ENCODE measurements around the gene NCR1. TPM values are rescaled to one million over a fixed set of nuclear protein-coding genes. Genes with fewer than 3 reads are reported as not detected.
A peak's percentile ranks its signal among the peaks of the same experiment; 100 is the strongest.
"Not testable (repeated sequence)": the region's sequence is repeated elsewhere in the genome, so short reads cannot be mapped to it uniquely, and the experiment has no call there.

NCR1 gene
- not detected for total RNA-seq (ENCODE audit: insufficient read depth, low replicate concordance)

GRCh38 chr19:54905803-54906511, at the start of gene NCR1:
NCR1 (plus strand) TSS chr19:54906148; CDS start chr19:54906188, 40 bp downstream.
- no peak for DNase-seq (ENCODE audit: low spot score)

GRCh38 chr19:54858476-54858875, 47.5 kb upstream of the NCR1 start:
- not testable (repeated sequence) for DNase-seq (ENCODE audit: low spot score)

GRCh38 chr19:54859421-54859820, 46.5 kb upstream of the NCR1 start:
- DNase-seq (ENCODE audit: low spot score), result not testable (repeated sequence)

- DNase-seq (ENCODE audit: low spot score), result not testable (repeated sequence)
Observed at GRCh38 chr19:54863459-54863858, 42.5 kb upstream of the NCR1 start.

- no peak for DNase-seq (ENCODE audit: low spot score)
Observed at GRCh38 chr19:54871696-54872095, 34.3 kb upstream of the NCR1 start.

GRCh38 chr19:54873990-54874389, 32.0 kb upstream of the NCR1 start, which contains the start of gene FCAR:
FCAR (plus strand) TSS chr19:54874235; CDS start chr19:54874290, 55 bp downstream.
- no peak for DNase-seq (ENCODE audit: low spot score)

- peak; percentile 6 for DNase-seq (ENCODE audit: low spot score)
Observed at GRCh38 chr19:54875506-54875905, 30.4 kb upstream of the NCR1 start.

- DNase-seq (ENCODE audit: low spot score), result no peak
Observed at GRCh38 chr19:54877471-54877870, 28.5 kb upstream of the NCR1 start.

GRCh38 chr19:54881884-54882283, 24.1 kb upstream of the NCR1 start:
- no peak for DNase-seq (ENCODE audit: low spot score)

GRCh38 chr19:54882758-54883157, 23.2 kb upstream of the NCR1 start:
- DNase-seq (ENCODE audit: low spot score), result no peak

GRCh38 chr19:54883228-54883627, 22.7 kb upstream of the NCR1 start:
- DNase-seq (ENCODE audit: low spot score), result no peak

- DNase-seq (ENCODE audit: low spot score), result no peak
Observed at GRCh38 chr19:54888239-54888638, 17.7 kb upstream of the NCR1 start.

GRCh38 chr19:54889566-54889965, 16.4 kb upstream of the NCR1 start:
- no peak for DNase-seq (ENCODE audit: low spot score)

GRCh38 chr19:54893406-54893805, 12.5 kb upstream of the NCR1 start:
- DNase-seq (ENCODE audit: low spot score), result peak; percentile 44

- not testable (repeated sequence) for DNase-seq (ENCODE audit: low spot score)
Observed at GRCh38 chr19:54894106-54894505, 11.8 kb upstream of the NCR1 start.

GRCh38 chr19:54896036-54896435, 9.9 kb upstream of the NCR1 start:
- no peak for DNase-seq (ENCODE audit: low spot score)

GRCh38 chr19:54898685-54899084, 7.3 kb upstream of the NCR1 start:
- not testable (repeated sequence) for DNase-seq (ENCODE audit: low spot score)

GRCh38 chr19:54899646-54900045, 6.3 kb upstream of the NCR1 start:
- DNase-seq (ENCODE audit: low spot score), result not testable (repeated sequence)

- DNase-seq (ENCODE audit: low spot score), result not testable (repeated sequence)
Observed at GRCh38 chr19:54901153-54901552, 4.8 kb upstream of the NCR1 start.

- no peak for DNase-seq (ENCODE audit: low spot score)
Observed at GRCh38 chr19:54902061-54902460, 3.9 kb upstream of the NCR1 start.

GRCh38 chr19:54903303-54903702, 2.6 kb upstream of the NCR1 start:
- no peak for DNase-seq (ENCODE audit: low spot score)

- DNase-seq (ENCODE audit: low spot score), result not testable (repeated sequence)
Observed at GRCh38 chr19:54904261-54904660, 1.7 kb upstream of the NCR1 start.

- DNase-seq (ENCODE audit: low spot score), result no peak
Observed at GRCh38 chr19:54905421-54905802, 536 bp upstream of the NCR1 start.

- DNase-seq (ENCODE audit: low spot score), result no peak
Observed at GRCh38 chr19:54906819-54907218, 871 bp downstream of the NCR1 start.

All from umbilical cord (tissue), 2 donors.